Muscle layer of duodenum (tissue), 2 donors: ENCODE data around the gene KRT27.
"Not testable (repeated sequence)": the region's sequence is repeated elsewhere in the genome, so short reads cannot be mapped to it uniquely, and the experiment has no call there.

ENCODE experiments used
- H3K27ac ChIP-seq: one replicate; pipeline ENCODE4 v1.7.0; 2013; ENCODE audit warnings: mild to moderate bottlenecking, low read length
- H3K27me3 ChIP-seq: one replicate; pipeline ENCODE4 v1.7.0; 2013; ENCODE audit warnings: low read depth, mild to moderate bottlenecking, control low read depth, low read length
- H3K36me3 ChIP-seq, 2 donors: one replicate each; pipeline ENCODE4 v1.7.0; 2013; ENCODE audit warnings: low read length in 2 of 2, control low read depth in 1 of 2, mild to moderate bottlenecking in 1 of 2; ENCODE audit not compliant: insufficient read depth in 2 of 2, control insufficient read depth in 1 of 2
- H3K4me1 ChIP-seq, 2 donors: one replicate each; pipeline ENCODE4 v1.7.0; 2013; ENCODE audit warnings: low read length in 2 of 2, mild to moderate bottlenecking in 2 of 2, control low read depth in 1 of 2, moderate library complexity in 1 of 2; ENCODE audit not compliant: insufficient read depth in 2 of 2, control insufficient read depth in 1 of 2
- H3K4me3 ChIP-seq, 2 donors: one replicate each; pipeline ENCODE4 v1.7.0; 2013; ENCODE audit warnings: low read length in 2 of 2, low read depth in 1 of 2, mild to moderate bottlenecking in 1 of 2
- H3K9me3 ChIP-seq, 2 donors: one replicate each; pipeline ENCODE4 v1.7.0; 2013; ENCODE audit warnings: low read length in 2 of 2, control low read depth in 1 of 2, mild to moderate bottlenecking in 1 of 2; ENCODE audit not compliant: control insufficient read depth in 1 of 2
- donor health status: healthy.

KRT27 gene

DNA sequence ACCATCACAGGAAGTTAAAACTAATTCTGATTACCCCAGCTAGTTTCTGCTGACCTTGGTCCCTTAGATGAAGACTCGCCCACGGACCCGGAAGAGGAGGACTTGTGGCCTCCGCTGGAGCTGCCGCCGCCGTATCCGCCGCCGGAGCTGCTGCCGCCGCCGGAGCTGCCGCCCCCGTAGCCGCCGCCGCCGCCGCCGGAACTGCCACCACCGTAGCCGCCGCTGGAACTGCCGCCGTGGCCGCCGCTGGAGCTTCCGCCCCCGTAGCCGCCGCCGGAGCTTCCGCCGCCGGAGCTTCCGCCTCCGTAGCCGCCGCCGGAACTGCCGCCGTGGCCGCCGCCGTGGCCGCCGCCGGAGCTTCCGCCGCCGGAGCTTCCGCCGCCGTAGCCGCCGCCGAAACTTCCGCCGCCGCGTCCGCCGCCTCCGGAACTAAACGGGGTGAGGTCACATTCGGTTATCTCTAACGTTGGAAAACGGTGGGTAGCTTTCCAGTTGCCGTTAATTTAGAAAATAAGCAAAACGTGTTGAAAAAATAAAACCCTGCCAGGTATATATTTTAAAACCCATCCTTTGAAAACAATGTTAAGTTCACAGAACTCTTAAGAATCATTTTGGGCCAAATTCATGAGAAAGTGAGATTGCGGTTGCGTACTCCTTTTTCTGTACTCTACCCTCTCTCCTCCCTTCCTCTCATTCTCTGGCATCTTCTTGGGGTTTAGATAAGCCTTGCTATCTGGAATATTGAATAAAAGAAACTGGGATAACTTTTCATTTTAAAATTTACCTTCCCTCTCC lies 36.6 kb upstream of the KRT27 start:
- Histone ChIP-seq H3K4me1 (peaks cover 0 to 18% of the 10 kb centered on the region in 2 donors), H3K36me3 (peaks cover 0 to 7% of the 10 kb centered on the region in 2 donors), H3K9me3 (no peaks in the 10 kb centered on the region), H3K27ac (peak overlapping the region; percentile 74), H3K4me3 (peak overlapping the region; percentile 80 to 87), H3K27me3 (no peaks in the 10 kb centered on the region)

DNA sequence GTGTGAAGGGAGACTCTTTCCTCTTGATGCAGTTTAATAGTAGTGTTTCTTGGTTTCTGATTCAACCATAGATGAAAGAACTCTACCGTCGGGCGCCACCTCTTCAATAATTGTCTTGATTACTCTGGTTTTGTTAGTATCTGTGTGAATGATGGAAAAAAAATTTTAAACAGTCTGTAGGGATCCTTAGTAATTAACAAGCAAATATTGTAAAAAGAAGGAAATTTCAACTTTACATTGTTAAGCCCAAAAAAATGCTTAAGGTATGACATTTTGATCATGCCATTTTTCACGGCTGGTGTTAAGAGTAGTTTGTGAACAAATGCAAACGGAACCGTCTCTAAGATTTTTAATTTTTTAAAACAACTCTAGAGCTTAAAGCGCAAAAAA lies 36.0 kb upstream of the KRT27 start:
- Histone ChIP-seq H3K36me3 (peaks cover 0 to 7% of the 10 kb centered on the region in 2 donors), H3K9me3 (no peaks in the 10 kb centered on the region), H3K4me3 (peak overlapping the region; percentile 80 to 87), H3K27me3 (no peaks in the 10 kb centered on the region), H3K4me1 (peaks cover 0 to 18% of the 10 kb centered on the region in 2 donors), H3K27ac (peak overlapping the region; percentile 67)

- Histone ChIP-seq H3K27me3 (no peaks in the 10 kb centered on the region), H3K4me1 (peaks cover 0 to 18% of the 10 kb centered on the region in 2 donors), H3K9me3 (no peaks in the 10 kb centered on the region), H3K4me3 (peak overlapping the region in 1 of 2 donors; percentile 80), H3K36me3 (peaks cover 0 to 7% of the 10 kb centered on the region in 2 donors), H3K27ac (no peak overlapping the region)
These were observed 34.8 kb upstream of the KRT27 start for GRCh38 chr17:40817103-40817682.

DNA sequence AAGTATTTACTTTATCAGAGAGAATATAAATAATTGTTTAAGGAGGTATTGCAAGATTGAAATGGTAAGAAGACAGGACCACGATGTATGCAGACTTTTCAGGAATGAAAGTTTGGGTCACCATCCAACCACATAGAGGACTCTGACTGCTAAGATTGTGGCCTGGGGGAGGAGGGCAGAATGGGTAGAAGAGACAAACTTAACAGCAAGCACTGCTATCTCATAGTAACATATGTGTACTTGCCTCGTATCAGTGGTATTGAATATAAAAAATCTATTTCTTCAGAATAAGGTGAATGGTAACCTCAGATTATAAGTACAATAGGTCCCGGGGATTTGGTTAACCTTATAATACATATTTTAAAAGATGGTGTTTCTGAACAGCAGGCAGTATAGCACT lies 34.2 kb upstream of the KRT27 start:
- H3K9me3 ChIP-seq, result no peaks in the 10 kb centered on the region
- peaks cover 0 to 18% of the 10 kb centered on the region in 2 donors for H3K4me1 ChIP-seq
- H3K36me3 ChIP-seq, result peaks cover 0 to 7% of the 10 kb centered on the region in 2 donors
- H3K27ac ChIP-seq, result no peak overlapping the region
- H3K27me3 ChIP-seq, result no peaks in the 10 kb centered on the region
- H3K4me3 ChIP-seq, result no peak overlapping the region

GRCh38 chr17:40815381-40815780 lies 33.0 kb upstream of the KRT27 start:
- peaks cover 0 to 7% of the 10 kb centered on the region in 2 donors for H3K36me3 ChIP-seq
- no peaks in the 10 kb centered on the region for H3K27me3 ChIP-seq
- peaks cover 0 to 18% of the 10 kb centered on the region in 2 donors for H3K4me1 ChIP-seq
- no peak overlapping the region for H3K27ac ChIP-seq
- H3K4me3 ChIP-seq, result no peak overlapping the region
- H3K9me3 ChIP-seq, result no peaks in the 10 kb centered on the region

DNA sequence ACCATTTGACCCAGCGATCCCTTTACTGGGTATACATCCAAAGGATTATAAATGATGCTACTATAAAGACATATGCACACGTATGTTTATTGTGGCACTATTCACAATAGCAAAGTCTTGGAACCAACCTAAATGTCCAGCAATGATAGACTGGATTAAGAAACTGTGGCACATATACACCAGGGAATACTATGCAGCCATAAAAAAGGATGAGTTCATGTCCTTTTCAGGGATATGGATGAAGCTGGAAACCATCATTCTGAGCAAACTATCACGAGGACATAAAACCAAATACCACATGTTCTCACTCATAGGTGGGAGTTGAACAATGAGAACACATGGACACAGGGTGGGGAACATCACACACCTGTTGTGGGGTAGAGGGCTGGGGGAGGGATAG lies 32.3 kb upstream of the KRT27 start:
- not testable (repeated sequence) for H3K4me3 ChIP-seq, H3K9me3 ChIP-seq, H3K27me3 ChIP-seq, H3K27ac ChIP-seq, H3K36me3 ChIP-seq
- peaks cover 0 to 17% of the 10 kb centered on the region in 2 donors for H3K4me1 ChIP-seq

GRCh38 chr17:40813804-40814203 lies 31.5 kb upstream of the KRT27 start:
- H3K27ac ChIP-seq, result no peak overlapping the region
- H3K36me3 ChIP-seq, result peaks cover 0 to 7% of the 10 kb centered on the region in 2 donors
- no peaks in the 10 kb centered on the region for H3K27me3 ChIP-seq
- no peak overlapping the region for H3K4me3 ChIP-seq
- no peaks in the 10 kb centered on the region for H3K9me3 ChIP-seq
- H3K4me1 ChIP-seq, result peaks cover 0 to 12% of the 10 kb centered on the region in 2 donors

- Histone ChIP-seq H3K4me3 (no peak overlapping the region), H3K27me3 (no peaks in the 10 kb centered on the region), H3K36me3 (peaks cover 0 to 7% of the 10 kb centered on the region in 2 donors), H3K9me3 (no peaks in the 10 kb centered on the region), H3K4me1 (peaks cover 0 to 3% of the 10 kb centered on the region in 2 donors), H3K27ac (no peak overlapping the region)
These were observed 30.3 kb upstream of the KRT27 start for GRCh38 chr17:40812639-40813038.

- H3K36me3 ChIP-seq, result no peaks in the 10 kb centered on the region
- no peak overlapping the region for H3K4me3 ChIP-seq
- no peaks in the 10 kb centered on the region for H3K4me1 ChIP-seq
- H3K9me3 ChIP-seq, result no peaks in the 10 kb centered on the region
- no peaks in the 10 kb centered on the region for H3K27me3 ChIP-seq
- no peak overlapping the region for H3K27ac ChIP-seq
These were observed 28.1 kb upstream of the KRT27 start for GRCh38 chr17:40810494-40810893.

DNA sequence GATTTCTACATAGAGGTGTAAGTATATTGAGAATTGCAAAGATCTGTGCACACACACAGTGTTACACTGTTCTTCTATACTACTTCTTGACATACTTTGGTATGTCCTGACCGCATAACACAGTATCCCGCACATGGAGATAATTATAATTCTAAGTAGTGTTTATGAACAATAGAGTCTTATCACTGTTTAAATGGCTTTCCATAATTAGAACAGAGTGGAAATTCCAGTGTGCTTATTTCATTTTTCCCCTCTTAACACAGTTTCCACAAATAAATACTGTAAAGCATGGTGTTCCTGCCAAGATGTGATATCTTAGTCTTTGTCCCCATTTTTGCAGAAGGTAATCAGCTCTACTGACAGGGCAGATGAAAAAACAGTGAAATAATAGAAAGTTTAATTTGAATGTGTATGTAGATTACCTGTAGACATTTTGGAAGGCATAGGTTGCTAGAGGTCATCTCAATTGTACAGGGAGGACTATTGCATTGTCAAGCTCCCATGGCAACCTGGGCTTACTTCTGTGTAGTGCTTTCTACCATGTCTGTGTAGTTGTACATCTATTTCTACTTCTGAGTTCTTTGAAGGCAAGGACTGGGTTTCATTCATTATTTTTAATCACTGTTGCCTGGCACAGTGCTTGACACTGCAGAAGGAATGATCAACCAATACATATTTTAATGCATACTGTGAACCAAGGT lies 27.5 kb upstream of the KRT27 start:
- H3K27ac ChIP-seq, result no peak overlapping the region
- no peaks in the 10 kb centered on the region for H3K36me3 ChIP-seq
- H3K9me3 ChIP-seq, result no peaks in the 10 kb centered on the region
- H3K27me3 ChIP-seq, result no peaks in the 10 kb centered on the region
- no peaks in the 10 kb centered on the region for H3K4me1 ChIP-seq
- H3K4me3 ChIP-seq, result no peak overlapping the region

DNA sequence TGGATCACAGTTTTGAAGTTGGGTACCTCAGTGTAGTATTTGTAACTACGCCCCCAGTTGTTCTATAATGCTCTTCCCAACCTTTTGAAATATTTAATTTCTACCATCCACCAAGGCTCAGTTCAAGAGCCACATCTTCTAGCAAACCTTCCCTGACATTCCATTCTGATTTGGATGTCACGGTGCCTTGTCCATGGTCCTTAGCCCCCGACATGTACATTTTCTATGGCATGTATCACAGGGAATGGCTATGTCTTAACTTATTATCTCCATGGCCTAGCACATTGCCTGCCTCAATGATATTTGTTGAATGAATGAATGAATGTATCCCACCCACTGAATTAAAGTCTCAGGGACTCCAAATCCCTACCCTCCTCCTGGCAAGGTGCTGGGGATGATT lies 23.8 kb upstream of the KRT27 start:
- Histone ChIP-seq H3K9me3 (no peaks in the 10 kb centered on the region), H3K4me3 (no peak overlapping the region), H3K27me3 (no peaks in the 10 kb centered on the region), H3K36me3 (no peaks in the 10 kb centered on the region), H3K4me1 (no peaks in the 10 kb centered on the region), H3K27ac (no peak overlapping the region)
